ENCODE measurements around the gene GSC2. TPM values are rescaled to one million over a fixed set of nuclear protein-coding genes. Genes with fewer than 3 reads are reported as not detected.

The GSC2 gene
- total and polyA plus RNA-seq, 9 of the 15 experiments (the other 6 are each of a cell fraction or from before 2014, with no cell fraction given), result not detected

DNA sequence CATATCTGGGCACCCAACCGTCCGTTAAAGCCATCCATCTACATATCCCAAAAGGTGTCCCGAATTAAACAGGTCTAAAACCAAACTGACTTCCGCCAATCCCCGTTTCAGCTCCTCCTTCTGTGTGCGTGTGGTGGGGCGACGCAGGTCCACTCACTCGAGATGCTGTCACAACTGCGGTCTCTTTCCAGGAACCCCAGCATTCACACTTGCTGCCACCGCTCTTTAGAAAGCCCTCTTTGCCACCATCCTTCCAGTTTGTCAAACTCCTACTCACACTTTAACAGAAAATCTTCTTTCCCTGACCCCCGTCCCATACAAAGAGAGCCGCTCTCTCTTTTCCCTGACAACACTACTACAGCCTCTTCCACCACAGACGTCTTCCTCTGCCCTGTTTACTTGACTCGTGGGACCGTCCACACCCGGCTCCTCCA is 6.1 kb downstream of the GSC2 start (continued):
- TF ChIP-seq MYC (IDR thresholded peaks at IDR 0.05; ENCODE audit: low read depth, low read length) (no peak), MYC (CRISPR knock-in tag; IDR thresholded peaks at IDR 0.05; ENCODE audit: borderline replicate concordance, low read depth) (no peak), PCBP1 (IDR thresholded peaks at IDR 0.05; ENCODE audit: low read depth, low read length, poor library complexity, severe bottlenecking) (no peak), JUND (IDR thresholded peaks at IDR 0.05; ENCODE audit: borderline replicate concordance, low read depth, low read length) (no peak), JUND (tag; IDR thresholded peaks at IDR 0.05; ENCODE audit: borderline replicate concordance, low read depth, low read length) (no peak), THRAP3 (IDR thresholded peaks at IDR 0.05; ENCODE audit: borderline replicate concordance) (no peak), TEAD2 (tag; IDR thresholded peaks at IDR 0.05) (no peak), SNRNP70 (optimal IDR thresholded peaks at IDR 0.05; ENCODE audit: low read depth, low read length) (peak; percentile 86), TCFL5 (CRISPR knock-in tag; conservative IDR thresholded peaks at IDR 0.05) (no peak), ARNT (IDR thresholded peaks at IDR 0.05) (peak in 1 of 2 experiments; percentile 72; a peak in 2 of 4 replicates), NCOA6 (IDR thresholded peaks at IDR 0.05) (no peak), ARID2 (IDR thresholded peaks at IDR 0.05) (peak; percentile 75; the same call in 1 of the 2 replicates), NFXL1 (CRISPR knock-in tag; IDR thresholded peaks at IDR 0.05) (no peak), FOXJ3 (CRISPR knock-in tag; IDR thresholded peaks at IDR 0.05) (no peak), CSDE1 (IDR thresholded peaks at IDR 0.05) (no peak), MTF1 (CRISPR knock-in tag; IDR thresholded peaks at IDR 0.05; ENCODE audit: borderline replicate concordance) (no peak), ZKSCAN1 (IDR thresholded peaks at IDR 0.05; ENCODE audit: low read depth, low read length) (peak; percentile 30; the same call in 1 of the 2 replicates), CBFA2T3 (IDR thresholded peaks at IDR 0.05) (no peak)
- TF ChIP-seq, protein P1, sequence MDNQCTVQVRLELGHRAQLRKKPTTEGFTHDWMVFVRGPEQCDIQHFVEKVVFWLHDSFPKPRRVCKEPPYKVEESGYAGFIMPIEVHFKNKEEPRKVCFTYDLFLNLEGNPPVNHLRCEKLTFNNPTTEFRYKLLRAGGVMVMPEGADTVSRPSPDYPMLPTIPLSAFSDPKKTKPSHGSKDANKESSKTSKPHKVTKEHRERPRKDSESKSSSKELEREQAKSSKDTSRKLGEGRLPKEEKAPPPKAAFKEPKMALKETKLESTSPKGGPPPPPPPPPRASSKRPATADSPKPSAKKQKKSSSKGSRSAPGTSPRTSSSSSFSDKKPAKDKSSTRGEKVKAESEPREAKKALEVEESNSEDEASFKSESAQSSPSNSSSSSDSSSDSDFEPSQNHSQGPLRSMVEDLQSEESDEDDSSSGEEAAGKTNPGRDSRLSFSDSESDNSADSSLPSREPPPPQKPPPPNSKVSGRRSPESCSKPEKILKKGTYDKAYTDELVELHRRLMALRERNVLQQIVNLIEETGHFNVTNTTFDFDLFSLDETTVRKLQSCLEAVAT (IDR thresholded peaks at IDR 0.05), result peak; percentile 54 to 83; a peak in 3 of 4 replicates
- TF ChIP-seq, protein P2, sequence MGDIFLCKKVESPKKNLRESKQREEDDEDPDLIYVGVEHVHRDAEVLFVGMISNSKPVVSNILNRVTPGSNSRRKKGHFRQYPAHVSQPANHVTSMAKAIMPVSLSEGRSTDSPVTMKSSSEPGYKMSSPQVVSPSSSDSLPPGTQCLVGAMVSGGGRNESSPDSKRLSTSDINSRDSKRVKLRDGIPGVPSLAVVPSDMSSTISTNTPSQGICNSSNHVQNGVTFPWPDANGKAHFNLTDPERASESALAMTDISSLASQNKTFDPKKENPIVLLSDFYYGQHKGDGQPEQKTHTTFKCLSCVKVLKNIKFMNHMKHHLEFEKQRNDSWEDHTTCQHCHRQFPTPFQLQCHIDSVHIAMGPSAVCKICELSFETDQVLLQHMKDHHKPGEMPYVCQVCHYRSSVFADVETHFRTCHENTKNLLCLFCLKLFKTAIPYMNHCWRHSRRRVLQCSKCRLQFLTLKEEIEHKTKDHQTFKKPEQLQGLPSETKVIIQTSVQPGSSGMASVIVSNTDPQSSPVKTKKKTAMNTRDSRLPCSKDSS (IDR thresholded peaks at IDR 0.05; ENCODE audit: low read depth, partially characterized antibody), result peak; percentile 42
- TF ChIP-seq, protein P3, sequence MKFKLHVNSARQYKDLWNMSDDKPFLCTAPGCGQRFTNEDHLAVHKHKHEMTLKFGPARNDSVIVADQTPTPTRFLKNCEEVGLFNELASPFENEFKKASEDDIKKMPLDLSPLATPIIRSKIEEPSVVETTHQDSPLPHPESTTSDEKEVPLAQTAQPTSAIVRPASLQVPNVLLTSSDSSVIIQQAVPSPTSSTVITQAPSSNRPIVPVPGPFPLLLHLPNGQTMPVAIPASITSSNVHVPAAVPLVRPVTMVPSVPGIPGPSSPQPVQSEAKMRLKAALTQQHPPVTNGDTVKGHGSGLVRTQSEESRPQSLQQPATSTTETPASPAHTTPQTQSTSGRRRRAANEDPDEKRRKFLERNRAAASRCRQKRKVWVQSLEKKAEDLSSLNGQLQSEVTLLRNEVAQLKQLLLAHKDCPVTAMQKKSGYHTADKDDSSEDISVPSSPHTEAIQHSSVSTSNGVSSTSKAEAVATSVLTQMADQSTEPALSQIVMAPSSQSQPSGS (CRISPR knock-in tag; IDR thresholded peaks at IDR 0.05), result no peak
- TF ChIP-seq, protein P4, sequence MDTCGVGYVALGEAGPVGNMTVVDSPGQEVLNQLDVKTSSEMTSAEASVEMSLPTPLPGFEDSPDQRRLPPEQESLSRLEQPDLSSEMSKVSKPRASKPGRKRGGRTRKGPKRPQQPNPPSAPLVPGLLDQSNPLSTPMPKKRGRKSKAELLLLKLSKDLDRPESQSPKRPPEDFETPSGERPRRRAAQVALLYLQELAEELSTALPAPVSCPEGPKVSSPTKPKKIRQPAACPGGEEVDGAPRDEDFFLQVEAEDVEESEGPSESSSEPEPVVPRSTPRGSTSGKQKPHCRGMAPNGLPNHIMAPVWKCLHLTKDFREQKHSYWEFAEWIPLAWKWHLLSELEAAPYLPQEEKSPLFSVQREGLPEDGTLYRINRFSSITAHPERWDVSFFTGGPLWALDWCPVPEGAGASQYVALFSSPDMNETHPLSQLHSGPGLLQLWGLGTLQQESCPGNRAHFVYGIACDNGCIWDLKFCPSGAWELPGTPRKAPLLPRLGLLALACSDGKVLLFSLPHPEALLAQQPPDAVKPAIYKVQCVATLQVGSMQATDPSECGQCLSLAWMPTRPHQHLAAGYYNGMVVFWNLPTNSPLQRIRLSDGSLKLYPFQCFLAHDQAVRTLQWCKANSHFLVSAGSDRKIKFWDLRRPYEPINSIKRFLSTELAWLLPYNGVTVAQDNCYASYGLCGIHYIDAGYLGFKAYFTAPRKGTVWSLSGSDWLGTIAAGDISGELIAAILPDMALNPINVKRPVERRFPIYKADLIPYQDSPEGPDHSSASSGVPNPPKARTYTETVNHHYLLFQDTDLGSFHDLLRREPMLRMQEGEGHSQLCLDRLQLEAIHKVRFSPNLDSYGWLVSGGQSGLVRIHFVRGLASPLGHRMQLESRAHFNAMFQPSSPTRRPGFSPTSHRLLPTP (IDR thresholded peaks at IDR 0.05; ENCODE audit: borderline replicate concordance, extremely low read depth, insufficient read length), result no peak

All from K562 (cell line).